GM20000 (cell line): ENCODE results near the gene CLIC1.

Source experiments
- DNase-seq: peaks from one replicate; pipeline ENCODE4 v3.0.0; 2012; ENCODE audit warnings: low spot score
- CTCF ChIP-seq: IDR thresholded peaks from 2 replicates; pipeline ENCODE4 v1.5.1; 2012; ENCODE audit warnings: mild to moderate bottlenecking, control low read depth; ENCODE audit errors: extremely low read depth, missing control alignments

The CLIC1 gene

GRCh38 chr6:31723245-31723979, 12.9 kb downstream of the CLIC1 start, which contains the start of gene MPIG6B:
Gene MPIG6B, plus strand, starts transcription at chr6:31723373. Its CDS starts 11 bp downstream, at chr6:31723384.
- no peak for DNase-seq
- TF ChIP-seq CTCF: no peak

- DNase-seq: no peak
- TF ChIP-seq CTCF: no peak
These were observed 14.2 kb downstream of the CLIC1 start for GRCh38 chr6:31722173-31722572.

- no peak for TF ChIP-seq CTCF
- no peak for DNase-seq
These were observed 14.8 kb downstream of the CLIC1 start, which contains the start of gene LY6G6C for GRCh38 chr6:31721351-31722020. Gene LY6G6C, minus strand, starts transcription at chr6:31721746. Its CDS starts 67 bp downstream, at chr6:31721679.

GRCh38 chr6:31720196-31720770, 16.0 kb downstream of the CLIC1 start:
- no peak for TF ChIP-seq CTCF
- no peak for DNase-seq

GRCh38 chr6:31719001-31719400, 17.3 kb downstream of the CLIC1 start:
- TF ChIP-seq CTCF: no peak
- no peak for DNase-seq

GRCh38 chr6:31718265-31718664, 18.1 kb downstream of the CLIC1 start:
- DNase-seq: no peak
- TF ChIP-seq CTCF: no peak
